ENCODE results near the gene SFXN3.

Gene SFXN3

GRCh38 chr10:101021692-101022251, 9.3 kb upstream of the SFXN3 start:
- TF ChIP-seq CTCF (IDR thresholded peaks at IDR 0.05; ENCODE audit: extremely low read depth, insufficient read depth, missing control alignments) = no peak
- no peak for DNase-seq (ENCODE audit: low spot score)
- in situ Hi-C loops (cut with MboI; ENCODE audit: low pct_unique_long_range_greater_than_20kb, low sequenced_read_pairs, unreplicated experiment) = no loop called here

- TF ChIP-seq CTCF (IDR thresholded peaks at IDR 0.05; ENCODE audit: extremely low read depth, insufficient read depth, missing control alignments) = no peak
- DNase-seq (ENCODE audit: low spot score) = no peak
- in situ Hi-C loops (cut with MboI; ENCODE audit: low pct_unique_long_range_greater_than_20kb, low sequenced_read_pairs, unreplicated experiment) = no loop called here
Observed at GRCh38 chr10:101022967-101023705, 7.9 kb upstream of the SFXN3 start.

GRCh38 chr10:101027106-101027720, 3.8 kb upstream of the SFXN3 start:
- no peak for DNase-seq (ENCODE audit: low spot score)
- TF ChIP-seq CTCF (IDR thresholded peaks at IDR 0.05; ENCODE audit: extremely low read depth, insufficient read depth, missing control alignments) = no peak
- in situ Hi-C loops (cut with MboI; ENCODE audit: low pct_unique_long_range_greater_than_20kb, low sequenced_read_pairs, unreplicated experiment) = no loop called here

- no peak for DNase-seq (ENCODE audit: low spot score)
- no peak for TF ChIP-seq CTCF (IDR thresholded peaks at IDR 0.05; ENCODE audit: extremely low read depth, insufficient read depth, missing control alignments)
- in situ Hi-C loops (cut with MboI; ENCODE audit: low pct_unique_long_range_greater_than_20kb, low sequenced_read_pairs, unreplicated experiment) = no loop called here
Observed at GRCh38 chr10:101028446-101029337, 2.3 kb upstream of the SFXN3 start.

GRCh38 chr10:101029520-101030295, 1.3 kb upstream of the SFXN3 start:
- no peak for DNase-seq (ENCODE audit: low spot score)
- in situ Hi-C loops (cut with MboI; ENCODE audit: low pct_unique_long_range_greater_than_20kb, low sequenced_read_pairs, unreplicated experiment) = no loop called here

More at GRCh38 chr10:101029520-101030295, 1.3 kb upstream of the SFXN3 start:
- TF ChIP-seq CTCF (IDR thresholded peaks at IDR 0.05; ENCODE audit: extremely low read depth, insufficient read depth, missing control alignments) = no peak
